ENCODE data around the gene KCNG2. TPM values are rescaled to one million over a fixed set of nuclear protein-coding genes. Genes with fewer than 3 reads are reported as not detected.

Gene KCNG2
- total and polyA plus RNA-seq, 2 of the 4 experiments (the other 2 are of a cell fraction) = not detected

- peaks cover 2% of the 10 kb centered on the region; the same call in 1 of the 2 replicates for H3K4me1 ChIP-seq (ENCODE audit: control insufficient read depth, insufficient read depth, low read length)
- dilution Hi-C loops (cut with HindIII; ENCODE audit: low sequenced_read_pairs, unreplicated experiment) = no loop called here
- no CpG with 5 or more reads among the region's 14 CpGs for WGBS, 2 experiments (ENCODE audit: extremely low coverage in 2 of 2, insufficient read length in 1 of 2)
- H3K18ac ChIP-seq (ENCODE audit: low read depth, low read length) = no peak overlapping the region
- no peak overlapping the region for H3K9ac ChIP-seq (ENCODE audit: low read depth, low read length)
- no peak overlapping the region for H3K23ac ChIP-seq (ENCODE audit: low read depth, low read length)
- no peak overlapping the region for H3K14ac ChIP-seq (replicated peaks; ENCODE audit: low read depth, low read length)
- BruUV-seq (replicated peaks) = no TSS peak
- no peaks in the 10 kb centered on the region for H3K9me3 ChIP-seq (ENCODE audit: control insufficient read depth, insufficient read depth, low read length)
- H3K4me3 ChIP-seq (ENCODE audit: insufficient read depth, low read depth, low read length) = no peak overlapping the region
- no peak overlapping the region for H3K4ac ChIP-seq (ENCODE audit: low read depth, low read length)
- no peak for DNase-seq
- no peak overlapping the region for H4K91ac ChIP-seq (ENCODE audit: insufficient read depth, low read depth, low read length)
- H3K27me3 ChIP-seq (ENCODE audit: control insufficient read depth, insufficient read depth, low read length) = peaks cover 11% of the 10 kb centered on the region
- intact Hi-C loops (cut with micrococcal nuclease) = no loop called here
- H2AK5ac ChIP-seq (ENCODE audit: low read depth, low read length) = no peak overlapping the region
- H2BK5ac ChIP-seq (ENCODE audit: low read depth, low read length, poor library complexity, severe bottlenecking) = no peak overlapping the region
- ChIA-PET CTCF (no interaction called here), POLR2A (ENCODE audit: unreplicated experiment) (no interaction called here)
- H4K20me1 ChIP-seq (ENCODE audit: insufficient read depth, low read length) = no peaks in the 10 kb centered on the region
- H3K4me2 ChIP-seq (ENCODE audit: low read depth, low read length) = no peak overlapping the region
- H2BK15ac ChIP-seq (ENCODE audit: low read depth, low read length) = no peak overlapping the region
- H2BK120ac ChIP-seq (ENCODE audit: low read depth, low read length) = no peak overlapping the region
- TF ChIP-seq, protein P1, sequence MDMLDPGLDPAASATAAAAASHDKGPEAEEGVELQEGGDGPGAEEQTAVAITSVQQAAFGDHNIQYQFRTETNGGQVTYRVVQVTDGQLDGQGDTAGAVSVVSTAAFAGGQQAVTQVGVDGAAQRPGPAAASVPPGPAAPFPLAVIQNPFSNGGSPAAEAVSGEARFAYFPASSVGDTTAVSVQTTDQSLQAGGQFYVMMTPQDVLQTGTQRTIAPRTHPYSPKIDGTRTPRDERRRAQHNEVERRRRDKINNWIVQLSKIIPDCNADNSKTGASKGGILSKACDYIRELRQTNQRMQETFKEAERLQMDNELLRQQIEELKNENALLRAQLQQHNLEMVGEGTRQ (IDR thresholded peaks at IDR 0.05; ENCODE audit: low read depth, low read length) = no peak
- TF ChIP-seq RAD21 (IDR thresholded peaks at IDR 0.05; ENCODE audit: low read length) (no peak), SMC3 (IDR thresholded peaks at IDR 0.05; ENCODE audit: low read depth, low read length) (no peak), RCOR1 (IDR thresholded peaks at IDR 0.05; ENCODE audit: insufficient replicate concordance, low read length) (no peak), POLR2A (IDR thresholded peaks at IDR 0.05; ENCODE audit: low read depth, low read length) (no peak), CHD1 (IDR thresholded peaks at IDR 0.05; ENCODE audit: low read depth, low read length) (no peak), BHLHE40 (IDR thresholded peaks at IDR 0.05; ENCODE audit: low read depth, low read length) (no peak), FOS (IDR thresholded peaks at IDR 0.05; ENCODE audit: low read depth, low read length) (no peak), RFX5 (IDR thresholded peaks at IDR 0.05; ENCODE audit: low read depth, low read length) (no peak), MAZ (IDR thresholded peaks at IDR 0.05; ENCODE audit: borderline replicate concordance, low read depth, low read length) (no peak), CEBPB (IDR thresholded peaks at IDR 0.05; ENCODE audit: low read depth, low read length) (no peak)
- TF ChIP-seq, protein P2, sequence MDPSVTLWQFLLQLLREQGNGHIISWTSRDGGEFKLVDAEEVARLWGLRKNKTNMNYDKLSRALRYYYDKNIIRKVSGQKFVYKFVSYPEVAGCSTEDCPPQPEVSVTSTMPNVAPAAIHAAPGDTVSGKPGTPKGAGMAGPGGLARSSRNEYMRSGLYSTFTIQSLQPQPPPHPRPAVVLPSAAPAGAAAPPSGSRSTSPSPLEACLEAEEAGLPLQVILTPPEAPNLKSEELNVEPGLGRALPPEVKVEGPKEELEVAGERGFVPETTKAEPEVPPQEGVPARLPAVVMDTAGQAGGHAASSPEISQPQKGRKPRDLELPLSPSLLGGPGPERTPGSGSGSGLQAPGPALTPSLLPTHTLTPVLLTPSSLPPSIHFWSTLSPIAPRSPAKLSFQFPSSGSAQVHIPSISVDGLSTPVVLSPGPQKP (IDR thresholded peaks at IDR 0.05; ENCODE audit: borderline replicate concordance, low read depth, low read length) = no peak
- in situ Hi-C loops (cut with MboI; ENCODE audit: low sequenced_read_pairs) = no loop called here
- no peak overlapping the region for H2AFZ ChIP-seq (replicated peaks; ENCODE audit: low read length, poor library complexity)
- no peak overlapping the region for H4K5ac ChIP-seq (ENCODE audit: low read depth, low read length)
- no peak overlapping the region for H3K56ac ChIP-seq (ENCODE audit: extremely low read depth, insufficient read depth, low read length)
- no peaks in the 10 kb centered on the region for H3K36me3 ChIP-seq (ENCODE audit: control insufficient read depth, insufficient read depth, low read length)
- H3K27ac ChIP-seq (ENCODE audit: insufficient read depth, low read length) = no peak overlapping the region
- no peak overlapping the region for H2AK9ac ChIP-seq (replicated peaks; ENCODE audit: low read depth, low read length, poor library complexity)
- H3K9me1 ChIP-seq (ENCODE audit: insufficient read depth, low read length) = no peaks in the 10 kb centered on the region; the same call in 1 of the 2 replicates
- H2BK20ac ChIP-seq (ENCODE audit: low read depth, low read length) = no peak overlapping the region
- H4K8ac ChIP-seq (ENCODE audit: low read depth in 2 of 2, low read length in 2 of 2) = no peak overlapping the region
- H3K79me1 ChIP-seq (ENCODE audit: low read depth in 1 of 2, low read length in 2 of 2) = no peaks in the 10 kb centered on the region
- no peak for ATAC-seq (ENCODE audit: low read depth)
These were observed 18.4 kb downstream of the KCNG2 start for GRCh38 chr18:79816092-79816491.

Measured in IMR-90 (cell line).